Stimulated activated CD8-positive, alpha-beta memory T cell treated with anti-CD3 and anti-CD28 coated beads, Interleukin-7, amount 100 ng/mL, for 1 hour (primary cell): ENCODE results near the gene HTT-AS.

Source experiments
- DNase-seq, 2 donors: peaks; one replicate each; pipeline ENCODE4 v3.0.0-alpha.2; 2020; ENCODE audit warnings: low read depth in 2 of 2

The HTT-AS gene

DNA sequence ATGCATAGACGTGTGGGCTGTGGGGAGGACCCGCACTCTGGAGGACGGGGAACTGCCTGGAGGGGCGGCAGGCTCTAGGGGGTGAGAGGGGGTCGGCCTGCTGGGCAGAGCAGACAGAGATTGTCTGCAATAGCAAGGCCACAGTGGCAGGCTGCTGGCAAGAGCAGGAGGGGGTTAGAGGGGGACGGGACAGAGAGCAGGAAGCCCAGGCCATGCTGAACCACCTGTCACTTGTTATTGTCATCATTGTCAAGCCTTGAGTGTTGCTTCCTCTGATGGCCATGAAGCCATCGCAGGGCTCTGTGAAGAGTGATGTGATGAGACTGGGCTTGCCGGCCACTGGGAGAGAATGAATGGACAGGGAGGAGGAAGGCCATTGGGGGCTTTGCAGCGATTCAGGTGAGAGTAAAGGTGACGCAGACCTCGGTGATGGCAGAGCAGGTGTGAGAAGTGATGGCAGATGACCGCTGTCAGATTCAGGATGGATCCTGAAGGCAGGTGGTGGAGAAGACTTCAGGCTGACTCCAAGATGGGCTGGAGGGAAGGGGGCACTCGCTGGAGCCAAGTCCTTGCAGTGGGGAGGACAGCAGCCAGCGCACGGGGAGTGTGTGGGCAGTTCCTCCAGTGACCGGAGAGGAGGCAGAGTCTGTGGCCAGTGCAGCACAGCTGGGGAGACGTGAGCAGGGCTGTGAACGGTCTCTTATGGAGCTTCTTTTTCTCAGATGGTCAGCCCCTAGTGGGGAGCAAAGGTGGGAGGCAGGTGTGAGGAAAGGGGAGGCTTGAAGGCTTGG is 43.6 kb downstream of the HTT-AS start:
- DNase-seq: no peak

GRCh38 chr4:3029464-3029863 is 44.9 kb downstream of the HTT-AS start:
- no peak for DNase-seq

- DNase-seq: no peak
Measured at GRCh38 chr4:3026540-3026939, 47.8 kb downstream of the HTT-AS start.

GRCh38 chr4:3025881-3026280 is 48.5 kb downstream of the HTT-AS start:
- DNase-seq: no peak

DNA sequence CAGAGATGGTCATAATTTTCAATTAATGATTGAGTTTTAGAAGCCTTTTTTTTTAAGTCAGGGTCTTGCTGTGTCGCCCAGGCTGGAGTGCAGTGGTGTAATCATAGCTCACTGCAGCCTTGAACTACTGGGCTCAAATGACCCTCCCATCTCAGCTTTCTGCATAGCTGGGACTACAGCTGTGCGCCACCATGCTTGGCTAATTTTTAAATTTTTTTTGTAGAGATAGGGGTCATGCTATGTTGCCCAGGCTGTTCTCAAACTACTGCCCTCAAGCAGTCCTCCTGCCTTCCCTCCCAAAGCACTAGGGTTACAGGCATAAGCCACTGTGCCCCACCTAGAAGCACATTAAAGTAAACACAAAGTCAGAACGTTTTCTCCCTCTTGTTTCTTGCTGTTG is 51.7 kb downstream of the HTT-AS start:
- no peak for DNase-seq

- no peak for DNase-seq
Measured at GRCh38 chr4:3022112-3022511, 52.2 kb downstream of the HTT-AS start.

DNA sequence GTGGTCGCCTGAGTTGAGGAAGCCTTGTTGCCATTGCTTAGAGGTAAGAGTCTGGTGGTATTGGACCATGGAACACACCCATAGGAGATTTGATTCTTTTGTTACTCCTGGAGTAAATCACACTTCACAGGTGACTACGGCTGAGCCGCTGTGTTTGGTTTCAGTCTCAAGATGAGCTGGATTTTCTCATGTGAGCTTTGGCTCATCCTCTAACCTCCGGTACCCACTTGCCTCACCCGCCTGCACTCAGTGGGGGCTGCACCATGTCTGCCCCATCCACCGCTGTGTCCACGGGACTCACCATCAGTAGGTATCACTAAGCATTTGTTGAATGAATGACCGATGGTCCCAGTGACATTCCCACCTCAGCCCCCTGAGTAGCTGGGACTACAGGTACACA is 52.7 kb downstream of the HTT-AS start:
- no peak for DNase-seq

DNA sequence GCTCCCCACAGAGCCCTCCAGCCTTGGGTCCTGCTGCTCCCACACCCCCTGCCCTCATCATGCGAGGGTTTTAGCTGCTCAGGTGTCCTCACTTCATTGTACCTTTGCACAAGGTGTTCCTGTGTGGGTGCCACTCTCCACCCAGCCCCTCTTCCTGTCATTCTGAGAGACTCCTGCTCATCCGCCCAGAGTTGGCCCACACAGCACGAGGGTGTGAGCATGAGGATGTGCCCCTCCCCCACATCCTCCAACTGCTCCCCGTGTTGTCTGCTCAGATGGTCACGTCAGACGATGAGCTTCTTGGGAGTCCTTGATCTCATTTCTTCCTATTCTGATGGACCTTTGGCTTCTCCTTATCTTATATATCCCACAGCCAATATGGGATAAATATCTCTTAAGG is 53.2 kb downstream of the HTT-AS start:
- DNase-seq: no peak

- no peak for DNase-seq
Measured at GRCh38 chr4:3019145-3019846, 55.0 kb downstream of the HTT-AS start.

- no peak for DNase-seq
Measured at GRCh38 chr4:3017504-3017903, 56.8 kb downstream of the HTT-AS start.

DNA sequence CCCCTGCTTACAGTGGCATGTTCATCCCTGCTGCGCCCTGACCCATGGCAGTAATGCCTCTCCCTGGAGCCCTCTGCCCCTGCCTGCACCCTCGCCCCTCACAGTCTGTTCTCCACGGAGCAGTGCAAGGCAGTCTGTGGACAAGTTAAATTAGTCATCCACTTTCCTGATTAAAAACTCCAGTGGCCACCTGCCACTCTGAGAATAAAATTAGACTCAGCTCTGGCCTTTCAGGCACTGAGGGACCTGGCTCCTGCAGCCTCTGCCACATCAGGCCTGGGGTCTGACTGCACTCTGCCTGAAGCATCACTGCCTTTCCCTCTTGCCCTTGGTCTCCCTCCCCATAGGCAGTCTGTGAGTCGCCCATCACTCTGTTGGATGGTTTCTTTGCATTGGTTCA is 57.4 kb downstream of the HTT-AS start:
- DNase-seq: no peak

DNA sequence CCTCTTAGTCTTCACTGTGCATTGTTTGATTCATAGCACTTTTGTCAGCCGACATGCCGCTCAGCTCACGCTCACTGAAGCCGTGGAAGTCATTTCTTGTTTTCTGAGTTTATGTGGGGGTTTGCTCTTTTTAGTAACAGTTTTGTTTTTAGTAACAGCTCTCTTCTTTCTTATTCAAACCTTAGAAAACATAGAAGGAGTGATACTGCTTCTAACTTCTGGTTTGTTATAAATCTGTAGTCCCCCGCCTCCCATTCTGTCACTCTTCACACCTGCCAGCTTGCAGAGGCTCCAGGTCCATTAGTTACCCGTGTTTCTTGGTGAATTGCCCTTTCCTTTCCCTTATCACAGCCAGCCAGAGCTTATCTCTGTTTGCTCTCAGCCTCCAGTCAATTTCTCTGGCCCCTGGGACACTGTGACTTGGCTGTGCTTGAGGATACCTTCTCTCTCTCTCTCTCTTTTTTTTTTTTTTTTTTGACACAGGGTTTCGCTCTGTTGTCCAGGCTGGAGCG is 60.4 kb downstream of the HTT-AS start:
- DNase-seq: no peak
